Cortex of kidney (tissue), 1 donor: ENCODE results near the gene OLAH.
"Not testable (repeated sequence)": the region's sequence is repeated elsewhere in the genome, so short reads cannot be mapped to it uniquely, and the experiment has no call there.

Experiments used
- DNase-seq: peaks from one replicate; lab custom pipeline; 2025; lab: John Stamatoyannopoulos, UW

The OLAH gene

GRCh38 chr10:15043674-15044073, at the start of gene OLAH:
TSS of gene OLAH (plus strand) at chr10:15043943. CDS start at chr10:15047289, 3,346 bp downstream.
- no peak for DNase-seq

- no peak for DNase-seq
These were observed 47.7 kb upstream of the OLAH start for GRCh38 chr10:14995964-14996565.

GRCh38 chr10:15013530-15013929, 30.2 kb upstream of the OLAH start:
- not testable (repeated sequence) for DNase-seq

GRCh38 chr10:15015451-15015850, 28.3 kb upstream of the OLAH start:
- no peak for DNase-seq

DNA sequence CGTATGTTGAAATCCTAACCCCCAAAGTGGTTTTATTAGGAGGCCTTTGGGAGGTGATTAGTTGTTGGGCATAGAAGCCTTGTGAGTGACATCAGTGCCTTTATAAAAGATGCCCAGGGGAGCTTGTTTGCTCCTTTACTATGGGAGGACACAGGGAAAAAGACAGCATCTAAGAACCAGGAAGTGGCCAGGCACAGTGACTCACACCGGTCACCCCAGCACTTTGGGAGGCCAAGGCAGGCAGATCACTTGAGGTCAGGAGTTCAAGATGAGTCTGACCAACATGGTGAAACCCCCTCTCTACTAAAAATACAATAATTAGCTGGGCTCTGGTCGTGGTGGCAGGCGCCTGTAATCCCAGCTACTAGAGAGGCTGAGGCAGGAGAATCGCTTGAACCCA, 22.8 kb upstream of the OLAH start:
- DNase-seq, result not testable (repeated sequence)

GRCh38 chr10:15023079-15023478, 20.7 kb upstream of the OLAH start:
- not testable (repeated sequence) for DNase-seq

- DNase-seq, result not testable (repeated sequence)
These were observed 19.4 kb upstream of the OLAH start for GRCh38 chr10:15024017-15025004.

DNA sequence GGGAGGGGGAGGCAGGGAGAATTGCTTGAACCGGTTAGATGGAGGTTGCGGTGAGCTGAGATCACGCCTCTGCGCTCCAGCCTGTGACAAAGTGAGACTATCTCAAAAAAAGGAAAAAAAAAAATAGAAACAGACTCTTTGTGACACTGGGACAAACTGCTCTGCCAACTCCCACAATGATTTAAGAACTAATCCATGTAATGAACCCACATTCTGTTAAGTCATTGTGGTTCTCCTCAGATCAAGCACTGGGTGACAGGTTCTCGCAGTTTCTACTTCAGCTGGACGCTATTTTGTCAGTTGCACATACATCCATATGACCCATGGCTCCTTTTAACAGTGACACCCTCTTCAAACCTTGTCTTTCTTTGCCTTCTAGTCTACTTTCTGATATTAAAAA, 18.7 kb upstream of the OLAH start:
- not testable (repeated sequence) for DNase-seq

GRCh38 chr10:15027741-15028140, 16.0 kb upstream of the OLAH start:
- DNase-seq, result no peak

DNA sequence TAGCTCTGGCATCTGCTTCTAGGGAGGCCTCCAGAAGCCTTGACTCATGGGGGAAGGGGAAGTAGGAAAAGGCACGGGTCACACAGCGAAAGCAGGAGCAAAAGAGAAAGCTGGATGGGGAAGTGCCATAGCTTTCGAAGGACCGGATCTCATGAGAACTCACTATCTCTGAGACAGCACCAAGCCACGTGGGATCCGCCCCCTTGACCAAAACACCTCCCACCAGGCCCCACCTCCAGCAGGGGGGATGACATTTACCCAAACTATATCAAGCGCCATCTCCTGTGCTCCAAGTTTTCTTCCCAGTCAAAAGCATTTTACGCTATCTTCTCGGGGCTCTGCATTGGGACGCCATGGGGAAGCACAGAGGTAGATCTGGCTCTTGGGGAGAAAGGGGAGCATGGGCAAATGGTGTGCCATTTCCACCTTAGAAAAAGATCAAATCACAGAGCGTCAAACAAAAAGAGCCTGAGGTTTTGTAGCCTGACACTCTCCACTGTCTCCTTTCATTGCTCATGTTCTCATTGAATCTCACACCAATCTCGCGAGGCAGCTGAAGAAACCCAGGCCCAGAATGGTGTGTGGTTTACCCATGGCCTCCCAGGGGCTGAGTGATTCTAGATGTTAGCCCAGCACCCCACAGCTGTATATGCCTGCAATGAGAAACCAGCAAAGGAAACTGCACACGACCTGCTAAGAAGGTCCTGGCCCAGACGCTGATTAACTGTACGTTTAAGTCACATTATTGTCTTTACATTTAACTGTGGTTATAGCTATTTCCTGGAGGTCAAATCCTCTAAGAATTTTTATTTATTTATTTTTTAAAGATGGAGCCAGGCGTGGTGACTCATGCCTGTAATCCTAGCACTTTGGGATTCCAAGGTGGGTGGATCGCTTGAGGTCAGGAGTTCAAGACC, 8.1 kb upstream of the OLAH start:
- no peak for DNase-seq

DNA sequence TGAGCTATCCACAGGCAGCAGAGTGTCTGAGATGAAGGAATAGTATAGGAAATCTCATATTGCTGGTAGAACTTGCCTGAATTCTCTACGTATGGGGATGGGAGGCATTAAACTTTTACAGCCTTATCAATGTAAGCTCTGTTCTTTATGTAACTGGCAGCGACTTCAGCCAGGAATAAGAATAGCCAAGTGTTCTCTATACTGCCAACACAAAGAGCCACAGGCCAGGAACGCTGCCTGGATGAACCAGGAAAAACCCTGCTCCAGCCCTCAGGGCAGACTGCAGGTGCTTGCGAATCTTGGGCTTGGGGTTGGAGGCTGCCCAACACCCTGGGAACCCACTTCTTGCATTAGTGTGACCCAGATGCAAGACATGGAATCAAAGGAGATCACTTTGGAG, 6.1 kb upstream of the OLAH start:
- DNase-seq, result no peak

DNA sequence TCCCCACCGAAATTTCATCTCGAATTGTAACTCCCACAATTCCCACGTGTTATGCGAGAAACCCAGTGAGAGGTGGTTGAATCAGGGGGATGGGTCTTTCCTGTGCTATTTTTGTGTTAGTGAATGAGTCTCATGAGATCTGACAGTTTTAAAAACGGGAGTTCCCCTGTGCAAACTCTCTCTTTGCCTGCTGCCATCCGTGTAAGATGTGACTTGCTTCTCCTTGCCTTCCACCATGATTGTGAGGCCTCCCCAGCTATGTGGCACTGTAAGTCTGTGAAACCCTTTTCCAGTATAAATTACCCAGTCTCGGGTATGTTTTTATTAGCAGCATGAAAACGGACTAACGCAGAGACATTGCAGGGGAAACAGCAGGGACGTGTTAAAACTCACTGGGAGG, 5.3 kb upstream of the OLAH start:
- no peak for DNase-seq

DNA sequence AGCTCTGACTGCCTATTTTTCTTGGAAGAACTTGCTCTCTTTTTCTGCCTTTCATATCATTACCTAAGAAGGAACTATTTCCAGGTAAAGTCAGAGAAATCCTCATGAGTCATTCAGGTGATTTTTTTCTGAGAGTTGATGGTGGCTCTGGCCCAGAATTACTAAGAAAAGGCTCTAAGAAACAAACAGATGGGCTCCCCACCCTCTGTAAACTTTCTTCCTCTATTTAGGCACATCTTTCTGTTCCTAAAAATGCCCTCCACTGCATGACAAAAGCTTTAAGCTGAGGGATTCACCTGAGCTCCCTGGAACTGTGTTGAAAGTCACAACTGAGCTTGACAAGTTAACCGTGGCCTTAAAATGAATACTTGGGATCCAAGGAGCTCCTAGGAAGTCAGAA, 1.6 kb downstream of the OLAH start:
- DNase-seq, result no peak

DNA sequence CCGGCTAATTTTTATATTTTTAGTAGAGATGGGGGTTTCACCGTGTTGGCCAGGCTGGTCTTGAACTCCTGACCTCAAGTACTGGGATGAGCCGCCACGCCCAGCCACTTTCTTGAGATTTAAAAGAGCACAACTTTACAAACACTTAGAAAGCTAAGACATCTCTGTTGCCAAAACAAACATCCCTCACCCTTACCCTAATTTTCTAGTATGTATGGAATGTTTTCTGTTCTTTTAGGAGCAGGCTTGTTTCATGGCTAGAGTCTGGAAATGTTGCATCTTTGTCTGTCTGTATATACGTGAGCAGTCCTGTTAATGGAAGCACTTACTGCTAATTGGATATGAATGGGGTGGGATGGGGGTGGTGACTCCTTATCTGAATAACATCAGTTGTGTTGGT, 2.9 kb downstream of the OLAH start:
- no peak for DNase-seq

DNA sequence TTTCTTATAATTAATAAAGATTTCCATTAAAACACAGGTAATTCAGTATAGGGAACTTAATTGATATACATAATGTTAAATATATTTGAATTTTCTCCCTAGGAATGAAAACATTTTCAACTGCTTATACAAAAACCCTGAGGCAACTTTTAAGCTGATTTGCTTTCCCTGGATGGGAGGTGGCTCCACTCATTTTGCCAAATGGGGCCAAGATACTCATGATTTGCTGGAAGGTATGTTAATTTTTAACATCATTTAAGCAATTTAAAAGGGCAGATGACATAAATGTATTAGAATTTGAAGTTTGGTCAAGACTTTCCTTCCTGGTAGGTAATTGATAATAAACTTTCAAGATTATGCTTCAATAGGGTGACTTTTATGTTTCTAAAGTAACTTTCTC, 5.8 kb downstream of the OLAH start:
- DNase-seq, result no peak

DNA sequence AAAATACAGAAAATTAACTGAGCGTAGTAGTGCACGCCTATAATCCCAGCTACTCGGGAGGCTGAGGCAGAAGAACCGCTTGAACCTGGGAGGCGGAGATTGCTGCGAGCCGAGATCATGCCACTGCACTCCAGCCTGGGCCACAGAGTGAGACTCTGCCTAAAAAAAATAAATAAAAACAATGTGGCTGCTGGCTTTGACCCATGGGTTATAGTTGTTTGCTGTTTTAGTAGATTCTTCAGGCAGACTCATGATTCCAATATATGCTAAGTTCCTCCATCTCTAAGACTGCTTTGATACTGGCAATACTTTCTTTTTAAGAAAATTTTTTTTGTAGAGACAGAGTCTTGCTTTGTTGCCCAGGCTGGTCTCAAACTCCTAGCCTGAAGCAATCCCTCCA, 8.4 kb downstream of the OLAH start:
- DNase-seq, result no peak

DNA sequence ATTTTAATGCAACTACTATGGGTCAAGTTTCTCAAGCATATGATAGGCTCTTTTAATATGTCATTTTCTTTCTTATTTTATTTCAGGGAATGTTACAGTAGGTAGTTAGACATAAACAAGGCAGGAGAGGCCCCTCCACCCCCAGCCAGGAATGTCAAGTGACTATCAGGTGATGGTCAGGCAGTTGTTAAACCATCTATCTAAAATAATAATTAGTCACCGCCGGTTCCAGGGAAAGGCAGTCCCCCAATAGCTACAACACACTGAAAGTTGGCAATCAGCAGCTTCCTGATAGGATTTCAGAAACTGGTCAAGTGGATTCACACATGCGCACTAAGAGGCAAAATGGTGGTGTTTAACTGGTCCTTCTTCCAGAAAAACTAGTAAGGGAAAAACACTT, 9.3 kb downstream of the OLAH start:
- no peak for DNase-seq

- DNase-seq, result no peak
These were observed 14.9 kb downstream of the OLAH start for GRCh38 chr10:15058689-15059088.

GRCh38 chr10:15059914-15060313, 16.2 kb downstream of the OLAH start:
- DNase-seq, result no peak

- DNase-seq, result no peak
These were observed 16.9 kb downstream of the OLAH start for GRCh38 chr10:15060638-15061037.

DNA sequence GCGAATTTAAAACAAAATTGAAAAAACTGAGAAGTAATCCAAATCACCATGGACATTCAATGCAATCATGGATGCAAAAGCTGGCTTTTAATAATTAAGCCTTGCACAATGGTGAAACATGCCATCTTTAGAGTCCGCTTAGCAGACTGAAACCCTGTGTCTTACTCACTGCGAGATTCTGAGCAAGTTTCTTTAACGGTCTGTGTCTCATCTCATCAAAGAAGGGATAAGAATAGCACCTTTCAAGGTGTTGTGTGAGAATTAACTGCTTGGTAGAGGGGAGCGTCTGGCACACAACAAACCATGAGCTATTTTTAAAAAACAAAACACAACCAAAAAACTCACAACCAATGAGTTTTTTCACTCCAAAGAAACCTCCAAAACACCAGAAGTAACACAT, 23.4 kb downstream of the OLAH start:
- no peak for DNase-seq

- DNase-seq, result no peak
These were observed 25.1 kb downstream of the OLAH start for GRCh38 chr10:15068802-15069201.
